Prostate gland (tissue), 2 donors: Measurements from ENCODE around the gene RET. TPM values are rescaled to one million over a fixed set of nuclear protein-coding genes. Genes with fewer than 3 reads are reported as not detected.

Source experiments
- DNase-seq: peaks from one replicate; pipeline ENCODE4 v3.0.0-alpha.2; 2019; ENCODE audit warnings: low spot score
- H3K27ac ChIP-seq, 2 donors: fragments of 200-600 bp; sonication (generic); 2 replicates each; pipeline ENCODE4 v1.5.1; 2017 to 2019
- H3K27me3 ChIP-seq: fragments of 200-600 bp; sonication (generic); replicated peaks from 2 replicates; pipeline ENCODE4 v1.5.1; 2019; ENCODE audit not compliant: insufficient read depth
- H3K36me3 ChIP-seq, 2 donors: fragments of 200-600 bp; sonication (generic); 1 replicate in 1 of 2; 2 replicates in 1 of 2; pipeline versions ENCODE4 v1.5.1 to v1.8.1; 2017 to 2019
- H3K4me1 ChIP-seq: fragments of 200-600 bp; sonication (generic); replicated peaks from 2 replicates; pipeline ENCODE4 v1.5.1; 2019
- H3K4me3 ChIP-seq, 2 donors: fragments of 200-600 bp; sonication (generic); 2 replicates each; pipeline ENCODE4 v1.5.1; 2017 to 2019
- H3K9me3 ChIP-seq: fragments of 200-600 bp; sonication (generic); 2 replicates; pipeline ENCODE4 v1.5.1; 2017
- POLR2A ChIP-seq: fragments of 450-650 bp; IDR thresholded peaks from one replicate; pipeline ENCODE4 v1.6.1; 2016; ENCODE audit warnings: antibody characterized with exemption, mild to moderate bottlenecking
- POLR2AphosphoS5 ChIP-seq: sonication (generic); formaldehyde crosslinking; IDR thresholded peaks from one replicate; pipeline ENCODE4 v1.6.1; 2017; ENCODE audit warnings: antibody characterized with exemption
- WGBS: methylation state at CpG from one replicate; pipeline ENCODE4 v1.1.5; 2018; 5-methylcytosine and 5-hydroxymethylcytosine counted together
- intact Hi-C: fragments of 100-400 bp; cut with DNase I; formaldehyde crosslinking; loops from one replicate; pipeline ENCODE4 v1.14.2; 2022
- total RNA-seq, 2 donors: library from RNA; depleted of rRNA; stranded (reverse); fragments of >200 nt; gene quantifications; one replicate each; pipeline ENCODE4 v1.1.0, GENCODE V29; 2016
- TF ChIP-seq, protein P1 (sequence below), 4 experiments: fragments of 200-600 bp in 2 of 4; fragments of 450-650 bp in 2 of 4; sonication (generic) in 2 of 4; IDR thresholded peaks; 1 replicate in 3 of 4; 2 replicates in 1 of 4; pipeline ENCODE4 v1.5.1; 2016 to 2019; ENCODE audit warnings: antibody characterized with exemption in 4 of 4, mild to moderate bottlenecking in 2 of 4, moderate library complexity in 2 of 4

RET gene
- total RNA-seq, 2 donors from 2014 or later = 3.6 to 8.7 TPM

DNA sequence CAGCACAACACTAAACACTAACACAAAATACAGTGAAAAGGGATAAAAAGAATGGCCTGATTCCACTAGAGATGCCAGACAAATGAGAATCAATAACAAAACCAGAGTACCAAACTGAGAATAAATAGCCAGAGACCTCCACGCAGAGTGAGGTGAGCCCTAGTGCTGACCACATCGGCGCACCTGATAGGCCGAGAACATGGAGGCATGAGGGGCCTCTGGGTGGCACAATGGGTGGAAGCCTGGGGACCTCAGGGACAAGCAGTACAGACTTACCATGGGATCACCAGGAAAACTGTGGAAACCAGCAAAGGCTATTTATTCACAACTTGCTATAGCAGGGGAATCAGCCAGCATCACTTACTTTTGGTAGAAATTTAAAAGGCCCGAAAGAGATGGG lies 59.6 kb downstream of the RET start:
- TF ChIP-seq POLR2A (no peak), POLR2AphosphoS5 (no peak)
- TF ChIP-seq, protein P1, sequence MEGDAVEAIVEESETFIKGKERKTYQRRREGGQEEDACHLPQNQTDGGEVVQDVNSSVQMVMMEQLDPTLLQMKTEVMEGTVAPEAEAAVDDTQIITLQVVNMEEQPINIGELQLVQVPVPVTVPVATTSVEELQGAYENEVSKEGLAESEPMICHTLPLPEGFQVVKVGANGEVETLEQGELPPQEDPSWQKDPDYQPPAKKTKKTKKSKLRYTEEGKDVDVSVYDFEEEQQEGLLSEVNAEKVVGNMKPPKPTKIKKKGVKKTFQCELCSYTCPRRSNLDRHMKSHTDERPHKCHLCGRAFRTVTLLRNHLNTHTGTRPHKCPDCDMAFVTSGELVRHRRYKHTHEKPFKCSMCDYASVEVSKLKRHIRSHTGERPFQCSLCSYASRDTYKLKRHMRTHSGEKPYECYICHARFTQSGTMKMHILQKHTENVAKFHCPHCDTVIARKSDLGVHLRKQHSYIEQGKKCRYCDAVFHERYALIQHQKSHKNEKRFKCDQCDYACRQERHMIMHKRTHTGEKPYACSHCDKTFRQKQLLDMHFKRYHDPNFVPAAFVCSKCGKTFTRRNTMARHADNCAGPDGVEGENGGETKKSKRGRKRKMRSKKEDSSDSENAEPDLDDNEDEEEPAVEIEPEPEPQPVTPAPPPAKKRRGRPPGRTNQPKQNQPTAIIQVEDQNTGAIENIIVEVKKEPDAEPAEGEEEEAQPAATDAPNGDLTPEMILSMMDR (IDR thresholded peaks at IDR 0.05) = no peak
- intact Hi-C loops = no loop called here
- Histone ChIP-seq H3K9me3 (no peaks in the 10 kb centered on the region), H3K27ac (no peak overlapping the region), H3K27me3 (no peaks in the 10 kb centered on the region), H3K36me3 (no peaks in the 10 kb centered on the region), H3K4me3 (no peak overlapping the region), H3K4me1 (no peaks in the 10 kb centered on the region)
- 96% methylated on average over 5 of the region's 5 CpGs for WGBS
- no peak for DNase-seq

DNA sequence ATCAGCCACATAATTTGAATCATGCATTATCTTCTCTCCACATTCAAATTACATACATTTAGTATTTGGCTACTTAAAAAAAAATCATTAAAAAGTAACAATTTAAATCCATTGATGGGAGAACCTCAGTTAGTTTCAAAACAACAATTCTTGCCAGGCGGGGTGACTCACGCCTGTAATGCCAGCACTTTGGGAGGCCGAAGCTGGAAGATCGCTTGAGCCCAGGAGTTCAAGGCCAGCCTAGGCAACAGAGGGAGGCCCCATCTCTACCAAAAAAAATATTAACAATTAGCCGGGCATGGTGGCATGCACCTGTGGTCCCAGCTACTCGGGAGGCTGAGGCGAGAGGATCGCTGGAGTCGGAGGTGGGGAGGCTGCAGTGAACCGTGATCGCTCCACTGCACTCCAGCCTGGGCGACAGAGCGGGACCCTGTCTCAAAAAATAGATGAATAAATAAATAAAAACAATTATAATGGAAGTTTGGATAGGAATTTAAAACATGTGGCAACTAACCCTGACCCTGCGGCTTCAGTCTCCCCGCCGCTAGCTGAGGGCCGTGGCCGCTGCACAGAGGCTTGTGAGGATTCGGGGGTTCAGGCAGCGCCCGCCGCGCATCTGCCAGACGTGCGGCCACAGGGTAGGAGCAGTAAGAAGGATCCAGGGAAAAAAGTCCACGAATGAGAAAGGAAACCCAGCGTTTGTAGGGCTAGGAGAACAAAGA lies 60.3 kb downstream of the RET start:
- no peak for TF ChIP-seq POLR2A
- TF ChIP-seq, protein P1 (IDR thresholded peaks at IDR 0.05) = no peak
- no peak for TF ChIP-seq POLR2AphosphoS5
- intact Hi-C loops = no loop called here
- Histone ChIP-seq H3K27ac (peak overlapping the region; percentile 91 to 95), H3K27me3 (no peaks in the 10 kb centered on the region), H3K4me1 (no peaks in the 10 kb centered on the region), H3K36me3 (no peaks in the 10 kb centered on the region), H3K4me3 (peak overlapping the region; percentile 87 to 89), H3K9me3 (no peaks in the 10 kb centered on the region)
- WGBS = 41% methylated on average over 27 of the region's 27 CpGs
- DNase-seq = no peak

DNA sequence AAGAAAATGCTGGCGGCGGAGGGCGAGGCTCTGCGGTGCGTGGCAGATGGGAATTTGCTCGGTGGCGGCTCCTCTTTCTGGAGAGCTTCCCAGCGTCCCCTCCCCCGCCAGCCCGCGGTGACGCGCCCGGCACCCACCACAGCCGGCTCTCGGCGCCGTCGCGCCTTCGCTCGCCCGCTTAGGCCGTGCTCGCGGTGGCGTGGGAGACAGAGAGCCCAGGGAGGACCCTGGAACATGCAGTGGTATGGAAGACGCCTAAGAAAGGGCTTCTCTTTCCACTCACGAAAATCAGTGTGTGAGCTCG lies 60.8 kb downstream of the RET start:
- TF ChIP-seq POLR2A = no peak
- TF ChIP-seq POLR2AphosphoS5 = no peak
- TF ChIP-seq, protein P1 (IDR thresholded peaks at IDR 0.05) = no peak
- intact Hi-C loops = no loop called here
- Histone ChIP-seq H3K27ac (peak overlapping the region; percentile 91 to 95), H3K36me3 (no peaks in the 10 kb centered on the region), H3K9me3 (no peaks in the 10 kb centered on the region), H3K4me3 (peak overlapping the region; percentile 87 to 89), H3K4me1 (no peaks in the 10 kb centered on the region), H3K27me3 (no peaks in the 10 kb centered on the region)
- 0% methylated on average over 30 of the region's 30 CpGs for WGBS
- DNase-seq = no peak

DNA sequence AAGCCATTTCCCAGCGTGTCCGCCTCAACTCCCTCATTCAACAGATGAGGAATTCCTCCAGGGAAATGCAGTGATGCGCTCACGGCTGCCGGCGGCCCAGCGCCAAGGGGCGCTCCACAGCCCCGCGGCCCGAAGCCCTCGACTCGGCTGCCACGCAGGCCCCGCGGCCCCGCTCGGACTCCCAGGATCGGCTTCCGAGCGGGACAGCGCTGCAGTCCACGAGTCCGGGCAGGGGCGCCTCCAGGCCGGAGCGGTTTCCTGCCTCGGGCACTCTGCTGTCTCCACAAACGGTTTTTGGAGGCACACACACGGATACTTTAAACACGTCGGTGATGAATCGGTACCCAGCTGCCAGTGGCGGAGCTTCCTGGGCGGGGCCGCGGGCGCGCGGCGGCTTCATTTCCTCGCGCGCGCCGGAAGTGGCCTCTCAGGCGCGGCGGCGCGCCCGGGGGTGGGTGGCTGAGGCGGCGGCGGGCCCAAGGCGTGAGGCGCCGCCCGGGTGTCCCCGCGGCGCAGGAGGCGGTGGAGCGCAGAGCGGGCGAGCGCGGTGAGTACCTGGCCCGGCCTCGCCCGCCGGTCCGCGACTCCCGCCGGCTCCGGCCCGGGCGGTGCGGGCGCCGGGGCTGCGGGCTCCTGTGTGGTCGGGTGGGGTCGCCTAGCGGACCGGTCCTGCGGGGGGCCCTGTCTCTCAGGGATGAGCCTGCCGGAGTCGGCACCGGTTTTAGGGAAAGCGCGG lies 61.3 kb downstream of the RET start, which contains the start of gene CSGALNACT2:
TSS of gene CSGALNACT2 (plus strand) at position 425 of the 736 bp plus-strand sequence. CDS start 16,705 bp downstream, outside the sequence.
- intact Hi-C loops = no loop called here
- TF ChIP-seq POLR2A (peak; percentile 60), POLR2AphosphoS5 (peak; percentile 42)
- TF ChIP-seq, protein P1 (IDR thresholded peaks at IDR 0.05) = no peak
- Histone ChIP-seq H3K36me3 (no peaks in the 10 kb centered on the region), H3K9me3 (no peaks in the 10 kb centered on the region), H3K27me3 (no peaks in the 10 kb centered on the region), H3K4me1 (no peaks in the 10 kb centered on the region), H3K27ac (peak within 1 kb of the TSS; percentile 91 to 95), H3K4me3 (peak within 1 kb of the TSS; percentile 87 to 89)
- under 1% methylated on average over 56 of the region's 93 CpGs for WGBS
- peak; percentile 81 for DNase-seq
